Parathyroid adenoma (tissue), 2 donors: ENCODE results near the gene HLTF.
"Not testable (repeated sequence)": the region's sequence is repeated elsewhere in the genome, so short reads cannot be mapped to it uniquely, and the experiment has no call there.

Experiments used
- H2AFZ ChIP-seq: fragments of 300-600 bp; sonication (generic); one replicate; pipeline ENCODE4 v1.7.0; 2017; ENCODE audit warnings: antibody characterized with exemption, mild to moderate bottlenecking
- H3K27ac ChIP-seq: fragments of 300-600 bp; sonication (generic); one replicate; pipeline ENCODE4 v1.7.0; 2017
- H3K27me3 ChIP-seq: fragments of 300-600 bp; sonication (generic); one replicate; pipeline ENCODE4 v1.7.0; 2017; ENCODE audit warnings: low read length; ENCODE audit not compliant: control insufficient read depth, insufficient read depth
- H3K36me3 ChIP-seq: fragments of 300-600 bp; sonication (generic); one replicate; pipeline ENCODE4 v1.7.0; 2017; ENCODE audit warnings: low read length; ENCODE audit not compliant: control insufficient read depth, insufficient read depth
- H3K4me1 ChIP-seq: fragments of 300-600 bp; sonication (generic); one replicate; pipeline ENCODE4 v1.7.0; 2017; ENCODE audit warnings: control low read depth
- H3K4me2 ChIP-seq: fragments of 300-600 bp; sonication (generic); one replicate; pipeline ENCODE4 v1.7.0; 2017; ENCODE audit warnings: low read length
- H3K4me3 ChIP-seq: fragments of 300-600 bp; sonication (generic); one replicate; pipeline ENCODE4 v1.7.0; 2017; ENCODE audit warnings: low read depth, low read length
- H3K79me2 ChIP-seq: fragments of 300-600 bp; sonication (generic); one replicate; pipeline ENCODE4 v1.7.0; 2017; ENCODE audit warnings: control low read depth
- H3K9ac ChIP-seq: fragments of 300-600 bp; sonication (generic); one replicate; pipeline ENCODE4 v1.7.0; 2017; ENCODE audit warnings: mild to moderate bottlenecking
- H3K9me3 ChIP-seq: fragments of 300-600 bp; sonication (generic); one replicate; pipeline ENCODE4 v1.7.0; 2017; ENCODE audit warnings: low read length; ENCODE audit not compliant: control insufficient read depth
- CTCF ChIP-seq: fragments of 300-600 bp; sonication (generic); IDR thresholded peaks from one replicate; pipeline ENCODE4 v1.7.0; 2017; ENCODE audit warnings: antibody characterized with exemption, mild to moderate bottlenecking
- donor health status: primary hyperparathyroidism.

The HLTF gene

GRCh38 chr3:149101154-149101553 is 14.8 kb upstream of the HLTF start:
- Histone ChIP-seq H2AFZ (no peak overlapping the region), H3K4me3 (no peak overlapping the region), H3K36me3 (no peaks in the 10 kb centered on the region), H3K4me1 (no peaks in the 10 kb centered on the region), H3K4me2 (no peak overlapping the region), H3K79me2 (no peaks in the 10 kb centered on the region), H3K9ac (no peak overlapping the region), H3K9me3 (no peaks in the 10 kb centered on the region), H3K27me3 (no peaks in the 10 kb centered on the region), H3K27ac (no peak overlapping the region)
- TF ChIP-seq CTCF = no peak

GRCh38 chr3:149097987-149098386 is 11.7 kb upstream of the HLTF start:
- not testable (repeated sequence) for H2AFZ ChIP-seq, H3K9ac ChIP-seq, H3K4me1 ChIP-seq, H3K4me3 ChIP-seq, H3K4me2 ChIP-seq, H3K79me2 ChIP-seq, H3K9me3 ChIP-seq, H3K36me3 ChIP-seq, H3K27ac ChIP-seq, H3K27me3 ChIP-seq

GRCh38 chr3:149095487-149095886 is 9.2 kb upstream of the HLTF start:
- Histone ChIP-seq H3K36me3 (no peaks in the 10 kb centered on the region), H3K9me3 (no peaks in the 10 kb centered on the region), H3K4me3 (no peak overlapping the region), H3K4me1 (no peaks in the 10 kb centered on the region), H3K27me3 (no peaks in the 10 kb centered on the region), H3K79me2 (no peaks in the 10 kb centered on the region), H2AFZ (no peak overlapping the region), H3K27ac (no peak overlapping the region), H3K4me2 (no peak overlapping the region), H3K9ac (no peak overlapping the region)
- TF ChIP-seq CTCF = no peak

- no peaks in the 10 kb centered on the region for H3K27me3 ChIP-seq
- no peak overlapping the region for H2AFZ ChIP-seq
- no peak overlapping the region for H3K27ac ChIP-seq
- TF ChIP-seq CTCF = no peak
- H3K4me2 ChIP-seq = no peak overlapping the region
- H3K4me3 ChIP-seq = no peak overlapping the region
- H3K79me2 ChIP-seq = no peaks in the 10 kb centered on the region
- no peaks in the 10 kb centered on the region for H3K36me3 ChIP-seq
- H3K9ac ChIP-seq = no peak overlapping the region
- no peaks in the 10 kb centered on the region for H3K9me3 ChIP-seq
- H3K4me1 ChIP-seq = no peaks in the 10 kb centered on the region
These were observed 5.7 kb upstream of the HLTF start for GRCh38 chr3:149091983-149092382.

- Histone ChIP-seq H3K9ac (no peak overlapping the region), H3K79me2 (no peaks in the 10 kb centered on the region), H3K27ac (no peak overlapping the region), H3K9me3 (no peaks in the 10 kb centered on the region), H3K27me3 (no peaks in the 10 kb centered on the region), H3K36me3 (no peaks in the 10 kb centered on the region), H3K4me3 (no peak overlapping the region), H2AFZ (no peak overlapping the region), H3K4me2 (no peak overlapping the region), H3K4me1 (no peaks in the 10 kb centered on the region)
- no peak for TF ChIP-seq CTCF
These were observed 4.6 kb upstream of the HLTF start for GRCh38 chr3:149090907-149091306.
